Naive thymus-derived CD8-positive, alpha-beta T cell (primary cell): Measurements from ENCODE around the gene NFKB2. TPM values are rescaled to one million over a fixed set of nuclear protein-coding genes. Genes with fewer than 3 reads are reported as not detected.
A peak's percentile ranks its signal among the peaks of the same experiment; 100 is the strongest.

ENCODE experiments used
- ATAC-seq, 2 donors: fragments of 150-1000 bp; cut with Tn5 transposase in 1 of 2; sonication (Bioruptor Pico), chemical (Tn5 transposase) in 1 of 2; 1 replicate in 1 of 2; 2 replicates in 1 of 2; pipeline ENCODE4 v1.10.0; 2021; ENCODE audit warnings: mild to moderate bottlenecking in 2 of 2, moderate library complexity in 2 of 2
- POLR2A ChIA-PET: fragments of 350-600 bp; sonication (Branson Sonifier 250); formaldehyde crosslinking; loops from one replicate; lab custom pipeline; 2021; ENCODE audit warnings: antibody characterized with exemption; lab: Charles Lee
- DNase-seq, 10 donors: peaks; one replicate each; pipeline versions ENCODE4 v3.0.0 to v3.0.0-alpha.2; 2020 to 2022
- H3K27ac Mint-ChIP-seq, 10 donors: one replicate each; pipeline ENCODE4 v1.8.0; 2020 to 2022; ENCODE audit warnings: mild to moderate bottlenecking in 10 of 10, mixed read lengths in 10 of 10, moderate library complexity in 4 of 10, inconsistent platforms in 1 of 10
- H3K27me3 Mint-ChIP-seq, 5 donors: one replicate each; pipeline ENCODE4 v1.8.0; 2021 to 2022; ENCODE audit warnings: mixed read lengths in 5 of 5
- H3K36me3 Mint-ChIP-seq, 3 donors: one replicate each; pipeline ENCODE4 v1.8.0; 2020 to 2022; ENCODE audit warnings: mixed read lengths in 3 of 3, mild to moderate bottlenecking in 2 of 3, inconsistent platforms in 1 of 3
- H3K4me1 Mint-ChIP-seq, 4 donors: one replicate each; pipeline ENCODE4 v1.8.0; 2021 to 2022; ENCODE audit warnings: mixed read lengths in 4 of 4
- H3K4me3 Mint-ChIP-seq, 10 donors: one replicate each; pipeline ENCODE4 v1.8.0; 2020 to 2022; ENCODE audit warnings: mild to moderate bottlenecking in 10 of 10, mixed read lengths in 10 of 10, moderate library complexity in 6 of 10, inconsistent platforms in 1 of 10
- H3K9me3 Mint-ChIP-seq, 9 donors: one replicate each; pipeline ENCODE4 v1.8.0; 2020 to 2022; ENCODE audit warnings: mixed read lengths in 9 of 9, mild to moderate bottlenecking in 3 of 9, inconsistent platforms in 1 of 9, moderate library complexity in 1 of 9
- polyA plus RNA-seq, 3 donors: library from polyadenylated mRNA; unstranded; fragments of 300-500 nt; fragmentation: Illumina TruSeq; gene quantifications; one replicate each; pipeline ENCODE4 v1.2.3, GENCODE V29; 2021
- total RNA-seq, 8 experiments: library from RNA in 2 of 8; stranded (reverse) in 2 of 8; gene quantifications; one replicate each; pipeline ENCODE4 v1.2.3 and lab custom pipeline; 2021 to 2026

The NFKB2 gene
- total RNA-seq: 100 to 1,000 TPM; 111 to 123 TPM
- polyA plus RNA-seq: 10 to 100 TPM in 1 of 3 donors, 1 to 10 TPM in 2; 6.1 to 14.6 (median 9.1) TPM
- total RNA-seq (lab: John Stamatoyannopoulos, UW): 168 to 547 (median 372) reads per million in 6 experiments

DNA sequence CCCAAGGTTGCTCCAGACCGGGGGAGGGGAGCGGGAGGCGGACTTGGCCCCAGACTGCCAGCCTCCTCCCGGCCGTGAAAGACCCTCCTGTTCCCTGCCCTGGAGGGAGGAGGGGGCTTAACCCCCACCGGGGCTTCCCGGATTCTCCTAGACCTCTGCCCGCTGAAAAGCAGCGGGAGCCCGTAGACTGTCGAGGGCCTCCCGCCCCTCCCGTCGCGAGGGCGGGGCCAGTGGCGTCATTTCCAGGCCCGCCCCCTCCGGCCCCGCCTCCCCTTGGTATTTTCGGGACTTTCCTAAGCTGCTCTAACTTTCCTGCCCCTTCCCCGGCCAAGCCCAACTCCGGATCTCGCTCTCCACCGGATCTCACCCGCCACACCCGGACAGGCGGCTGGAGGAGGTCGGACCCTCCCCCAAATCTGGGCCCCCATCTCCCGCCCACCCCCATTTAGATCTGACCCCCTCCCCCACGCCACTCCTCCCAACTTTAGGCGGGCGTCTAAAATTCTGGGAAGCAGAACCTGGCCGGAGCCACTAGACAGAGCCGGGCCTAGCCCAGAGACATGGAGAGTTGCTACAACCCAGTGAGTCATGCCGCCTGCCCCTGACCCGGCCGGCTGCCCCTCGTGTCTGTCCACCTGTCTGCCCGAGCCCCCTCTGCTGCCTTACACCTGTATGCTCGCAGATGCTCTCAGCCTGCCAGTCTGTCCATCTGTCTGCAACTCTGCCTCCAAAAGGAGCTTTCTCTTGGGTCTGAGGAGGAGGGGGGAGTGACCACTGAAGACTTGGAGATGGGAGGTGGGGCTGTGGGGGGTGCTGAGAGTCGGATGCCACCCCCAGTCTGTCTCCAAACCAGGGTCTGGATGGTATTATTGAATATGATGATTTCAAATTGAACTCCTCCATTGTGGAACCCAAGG, at the start of gene NFKB2:
Gene NFKB2 (plus strand): TSS at position 306 of the 917 bp plus-strand sequence. CDS start 255 bp downstream, at position 561.
- Mint-ChIP-seq H3K36me3 (peaks cover 0 to 31% (median 0%) of the 10 kb centered on the region in 3 donors), H3K4me1 (peaks cover 15 to 59% (median 49%) of the 10 kb centered on the region in 4 donors), H3K27me3 (no peaks in the 10 kb centered on the region), H3K27ac (peak within 1 kb of the TSS; percentile 92 to 100 (median 100)), H3K4me3 (peak within 1 kb of the TSS; percentile 93 to 98 (median 96)), H3K9me3 (no peaks in the 10 kb centered on the region)
- POLR2A ChIA-PET: interaction anchor here (0.8 to 8.9 kb wide), 21 partner anchors 9 to 249 kb away, joined by 3 to 102 read pairs (median 8); partner anchors contain the start of genes ACTR1A, C10orf95, CUEDC2 and FBXL15
- ATAC-seq (peak; percentile 28 to 38), DNase-seq (peak; percentile 82 to 95 (median 92))

DNA sequence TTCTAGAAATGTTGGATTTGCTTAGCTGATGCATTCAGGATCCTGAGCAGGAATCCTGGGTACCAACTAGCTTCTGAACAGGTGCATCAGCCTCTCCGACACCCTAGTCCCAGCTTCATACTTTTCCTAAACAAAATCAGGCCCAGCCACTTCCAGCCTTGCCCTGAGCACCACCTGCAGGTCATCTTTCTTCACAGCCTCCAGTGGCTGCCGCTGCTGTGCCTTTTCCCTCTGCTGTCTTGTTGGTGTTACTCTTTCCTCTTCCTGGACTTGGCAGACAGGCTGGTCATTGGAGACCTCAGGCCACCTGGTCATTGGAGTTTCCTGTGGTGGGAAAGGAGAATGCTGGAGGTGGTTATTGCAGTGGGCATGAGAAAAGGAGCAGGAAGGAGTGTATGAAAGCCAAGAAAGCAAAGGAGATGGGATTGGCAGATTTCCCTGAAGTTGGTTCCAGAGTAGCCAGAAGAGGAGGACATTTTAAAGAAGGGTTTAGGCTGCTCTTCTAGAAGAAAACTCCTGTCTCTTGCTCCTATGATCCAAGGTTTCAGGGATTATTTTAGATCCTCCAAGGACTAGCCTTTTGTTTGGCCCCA, 48.2 kb upstream of the NFKB2 start:
- DNase-seq: no peak
- no peak overlapping the region for H3K4me3 Mint-ChIP-seq

DNA sequence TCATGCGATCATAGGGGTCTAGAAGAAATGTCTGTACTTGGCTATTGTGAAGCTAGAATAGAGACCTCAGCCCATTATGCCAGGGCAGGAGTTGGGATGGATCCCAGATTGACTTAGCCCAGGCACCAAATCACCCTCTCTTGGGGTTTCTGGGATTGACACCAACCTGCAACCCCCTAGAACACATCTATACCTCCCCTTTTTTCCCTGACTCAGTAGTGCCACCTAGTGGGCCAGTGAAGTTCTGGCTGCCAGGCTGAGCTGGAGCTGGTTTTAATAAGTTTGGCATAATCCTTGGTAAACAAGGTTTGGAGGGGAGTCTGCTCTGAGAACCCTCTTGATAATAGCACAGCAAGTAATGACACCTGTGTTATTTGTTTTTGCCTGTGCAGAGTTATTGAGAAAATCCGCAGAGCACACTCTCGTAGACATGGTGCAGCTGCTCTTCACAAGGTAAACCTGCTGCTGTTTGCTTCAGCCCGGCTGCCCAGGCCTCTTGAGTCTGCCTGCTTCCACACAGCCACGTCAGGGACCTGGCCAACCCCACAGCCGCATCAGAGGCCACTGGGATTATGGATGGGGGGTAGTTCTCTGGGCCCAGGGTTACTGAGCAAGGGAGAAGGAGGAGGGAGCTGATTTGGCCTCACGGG, 43.3 kb upstream of the NFKB2 start:
- DNase-seq: peak; percentile 51 to 83 (median 69)
- H3K36me3 Mint-ChIP-seq: peaks cover 0 to 76% (median 14%) of the 10 kb centered on the region in 3 donors
- H3K27ac Mint-ChIP-seq: no peak overlapping the region
- no peaks in the 10 kb centered on the region for H3K27me3 Mint-ChIP-seq
- peaks cover 0 to 5% (median 0%) of the 10 kb centered on the region in 4 donors for H3K4me1 Mint-ChIP-seq
- POLR2A ChIA-PET: interaction anchor here (0.6 to 2.5 kb wide), 3 partner anchors 12 to 125 kb away, joined by 3 to 15 read pairs (median 3); no protein-coding TSS in a partner anchor
- no peak overlapping the region for H3K4me3 Mint-ChIP-seq
- ATAC-seq: peak; percentile 77 to 88
- H3K9me3 Mint-ChIP-seq: no peaks in the 10 kb centered on the region

More for the DNA sequence above, 48.2 kb upstream of the NFKB2 start:
- POLR2A ChIA-PET: no interaction called here
- Mint-ChIP-seq H3K4me1 (peaks cover 0 to 1% (median 0%) of the 10 kb centered on the region in 4 donors), H3K9me3 (no peaks in the 10 kb centered on the region), H3K36me3 (peaks cover 0 to 69% (median 4%) of the 10 kb centered on the region in 3 donors), H3K27ac (peak overlapping the region in 3 of 10 donors; percentile 12 to 79 (median 65)), H3K27me3 (no peaks in the 10 kb centered on the region)
- no peak for ATAC-seq

DNA sequence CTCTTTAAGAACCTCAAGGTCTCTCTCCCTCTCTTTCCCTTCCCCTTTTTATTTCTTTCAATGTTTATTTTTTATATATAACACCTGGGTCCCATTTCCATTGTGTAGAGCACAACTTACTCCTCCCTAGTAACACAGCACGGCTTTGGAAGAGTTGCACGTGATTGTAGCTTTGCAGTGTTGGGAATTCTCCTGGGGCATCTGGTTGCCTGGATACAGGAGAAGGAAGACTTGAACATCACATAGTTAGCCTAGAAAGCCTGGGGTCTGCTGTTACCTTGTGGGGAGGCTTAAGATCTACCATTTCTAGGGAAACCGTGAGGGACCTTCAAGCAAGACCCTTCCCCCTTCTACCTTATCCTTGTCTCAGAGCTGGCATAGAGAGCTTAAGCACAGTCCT, 41.1 kb upstream of the NFKB2 start:
- ATAC-seq (no peak), DNase-seq (no peak)
- Mint-ChIP-seq H3K9me3 (no peaks in the 10 kb centered on the region), H3K27ac (no peak overlapping the region), H3K27me3 (no peaks in the 10 kb centered on the region), H3K36me3 (peaks cover 4 to 82% (median 20%) of the 10 kb centered on the region in 3 donors), H3K4me1 (peaks cover 0 to 7% (median 0%) of the 10 kb centered on the region in 4 donors), H3K4me3 (no peak overlapping the region)
- POLR2A ChIA-PET: interaction anchor here (0.6 to 0.7 kb wide), 2 partner anchors 145 to 853 kb away, joined by 3 to 5 read pairs; no protein-coding TSS in a partner anchor

GRCh38 chr10:102358712-102359382, 36.7 kb upstream of the NFKB2 start:
- Mint-ChIP-seq H3K36me3 (peaks cover 8 to 98% (median 39%) of the 10 kb centered on the region in 3 donors), H3K27ac (no peak overlapping the region), H3K27me3 (no peaks in the 10 kb centered on the region), H3K4me3 (no peak overlapping the region), H3K4me1 (peaks cover 0 to 5% (median 0%) of the 10 kb centered on the region in 4 donors), H3K9me3 (no peaks in the 10 kb centered on the region)
- POLR2A ChIA-PET: interaction anchor here (0.7 kb wide), 1 partner anchor 140 kb away, joined by 4 read pairs; no protein-coding TSS in a partner anchor
- DNase-seq (no peak), ATAC-seq (no peak)

DNA sequence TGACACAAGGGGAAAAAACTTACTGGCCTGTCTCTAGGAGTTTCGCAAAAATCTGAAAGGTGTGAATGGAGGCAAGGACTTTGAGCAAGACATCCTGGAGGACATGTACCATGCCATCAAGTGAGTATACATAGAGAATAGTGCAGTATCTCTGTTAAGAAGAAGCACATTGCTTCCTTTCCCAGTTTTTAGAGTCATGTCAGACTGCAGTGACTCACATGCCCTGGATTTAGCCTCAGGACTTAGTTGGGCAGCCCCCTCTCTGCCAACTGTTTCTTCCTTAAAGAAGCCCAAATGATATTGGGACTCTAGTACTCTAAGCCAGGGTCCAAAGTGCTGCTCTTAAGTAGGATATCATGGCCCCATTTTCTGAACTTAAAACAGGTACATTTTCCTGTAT, 28.1 kb upstream of the NFKB2 start:
- peak overlapping the region in 1 of 10 donors; percentile 16 for H3K27ac Mint-ChIP-seq
- no peaks in the 10 kb centered on the region for H3K4me1 Mint-ChIP-seq
- H3K36me3 Mint-ChIP-seq: peaks cover 2 to 90% (median 57%) of the 10 kb centered on the region in 3 donors
- H3K27me3 Mint-ChIP-seq: no peaks in the 10 kb centered on the region
- ATAC-seq (no peak), DNase-seq (no peak)
- H3K9me3 Mint-ChIP-seq: no peaks in the 10 kb centered on the region
- POLR2A ChIA-PET: no interaction called here
- H3K4me3 Mint-ChIP-seq: no peak overlapping the region

DNA sequence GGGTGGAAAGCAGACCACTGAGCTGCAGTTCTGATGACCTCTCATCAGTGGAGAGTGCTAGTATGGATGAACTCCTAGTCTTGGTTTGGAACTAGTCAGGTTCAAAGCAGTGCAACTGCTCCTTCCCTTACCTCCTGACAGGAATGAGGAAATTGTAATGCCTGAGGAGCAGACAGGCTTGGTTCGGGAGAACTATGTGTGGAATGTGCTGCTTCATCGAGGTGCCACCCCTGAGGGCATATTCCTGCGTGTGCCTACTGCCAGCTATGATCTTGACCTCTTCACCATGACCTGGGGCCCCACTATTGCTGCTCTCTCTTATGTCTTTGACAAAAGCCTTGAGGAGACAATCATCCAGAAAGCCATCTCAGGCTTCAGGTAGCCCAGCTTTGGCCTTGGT, 27.4 kb upstream of the NFKB2 start:
- H3K27ac Mint-ChIP-seq: peak overlapping the region in 1 of 10 donors; percentile 44
- peaks cover 5 to 90% (median 57%) of the 10 kb centered on the region in 3 donors for H3K36me3 Mint-ChIP-seq
- H3K9me3 Mint-ChIP-seq: no peaks in the 10 kb centered on the region
- no peaks in the 10 kb centered on the region for H3K4me1 Mint-ChIP-seq
- POLR2A ChIA-PET: no interaction called here
- H3K4me3 Mint-ChIP-seq: no peak overlapping the region
- no peak for ATAC-seq
- no peaks in the 10 kb centered on the region for H3K27me3 Mint-ChIP-seq
- DNase-seq: no peak

DNA sequence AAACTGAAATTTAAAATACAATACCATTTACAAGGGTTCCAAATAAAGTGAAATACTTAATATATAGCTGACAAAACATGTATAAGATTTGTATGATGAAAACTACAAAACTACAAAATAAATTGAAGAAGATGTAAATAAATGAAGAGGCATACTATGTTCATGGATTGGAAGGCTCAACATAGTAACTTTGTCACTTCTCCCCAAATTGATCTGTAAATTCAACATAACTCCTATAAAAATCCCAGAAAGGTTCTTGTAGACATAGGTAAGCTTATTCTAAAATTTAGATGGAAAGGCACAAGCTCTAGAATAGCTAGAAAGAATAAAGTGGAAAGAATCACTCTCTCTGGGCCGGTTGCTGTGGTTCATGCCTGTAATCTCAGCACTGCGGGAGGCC, 24.2 kb upstream of the NFKB2 start:
- Mint-ChIP-seq H3K27me3 (no peaks in the 10 kb centered on the region), H3K4me1 (no peaks in the 10 kb centered on the region), H3K4me3 (no peak overlapping the region), H3K27ac (peak overlapping the region in 2 of 10 donors; percentile 17 to 19), H3K9me3 (no peaks in the 10 kb centered on the region), H3K36me3 (peaks cover 5 to 84% (median 45%) of the 10 kb centered on the region in 3 donors)
- DNase-seq (no peak), ATAC-seq (no peak)
- POLR2A ChIA-PET: no interaction called here

- H3K36me3 Mint-ChIP-seq: peaks cover 5 to 82% (median 36%) of the 10 kb centered on the region in 3 donors
- peak overlapping the region in 1 of 10 donors; percentile 39 for H3K27ac Mint-ChIP-seq
- POLR2A ChIA-PET: interaction anchor here (0.5 kb wide), 1 partner anchor 488 kb away, joined by 3 read pairs; no protein-coding TSS in a partner anchor
- ATAC-seq (no peak), DNase-seq (peak in 1 of 10 donors; percentile 11)
- H3K9me3 Mint-ChIP-seq: no peaks in the 10 kb centered on the region
- no peak overlapping the region for H3K4me3 Mint-ChIP-seq
- no peaks in the 10 kb centered on the region for H3K4me1 Mint-ChIP-seq
- no peaks in the 10 kb centered on the region for H3K27me3 Mint-ChIP-seq
Measured at GRCh38 chr10:102375250-102375649, 20.3 kb upstream of the NFKB2 start.

DNA sequence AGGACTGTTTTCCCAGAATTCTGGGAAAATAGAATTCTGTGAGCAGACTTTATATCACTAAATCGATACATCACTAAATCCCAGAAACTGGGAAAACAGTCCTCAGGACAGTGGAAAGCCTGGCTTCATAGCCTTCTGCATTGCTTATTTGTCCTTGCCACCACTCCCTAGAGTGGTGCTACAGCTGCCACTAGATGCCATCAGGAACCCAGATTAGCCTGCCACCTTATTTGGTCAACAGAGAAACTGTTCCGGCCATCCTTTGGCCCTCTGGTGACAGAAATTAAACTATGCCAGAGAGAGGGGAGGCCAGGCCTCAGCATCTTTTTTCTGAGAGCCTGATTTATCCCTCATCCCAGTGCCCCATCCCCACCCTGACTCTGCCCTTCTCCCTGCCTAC, 19.6 kb upstream of the NFKB2 start:
- Mint-ChIP-seq H3K4me1 (no peaks in the 10 kb centered on the region), H3K27ac (no peak overlapping the region), H3K9me3 (no peaks in the 10 kb centered on the region), H3K4me3 (no peak overlapping the region), H3K36me3 (peaks cover 5 to 82% (median 36%) of the 10 kb centered on the region in 3 donors), H3K27me3 (no peaks in the 10 kb centered on the region)
- DNase-seq (no peak), ATAC-seq (no peak)
- POLR2A ChIA-PET: no interaction called here

DNA sequence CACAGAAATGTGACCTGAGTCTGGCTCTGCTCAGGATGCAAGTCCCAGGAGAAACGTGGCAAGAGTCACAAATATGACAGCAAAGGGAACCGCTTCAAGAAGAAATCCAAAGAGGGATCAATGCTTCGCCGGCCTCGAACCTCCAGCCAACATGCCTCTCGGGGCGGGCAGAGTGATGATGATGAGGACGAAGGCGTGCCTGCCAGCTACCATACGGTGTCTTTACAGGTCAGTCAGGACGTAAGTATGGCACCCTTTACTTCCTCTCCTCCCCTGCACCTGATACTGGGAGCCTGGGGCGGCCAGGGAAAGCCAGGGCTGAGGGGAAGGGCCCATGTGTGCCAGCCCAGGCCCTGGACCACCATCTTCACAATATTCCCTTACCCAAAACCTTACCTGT, 18.6 kb upstream of the NFKB2 start:
- H3K27ac Mint-ChIP-seq: no peak overlapping the region
- H3K4me3 Mint-ChIP-seq: no peak overlapping the region
- no peak for ATAC-seq
- POLR2A ChIA-PET: no interaction called here
- peaks cover 5 to 82% (median 32%) of the 10 kb centered on the region in 3 donors for H3K36me3 Mint-ChIP-seq
- H3K9me3 Mint-ChIP-seq: no peaks in the 10 kb centered on the region
- no peaks in the 10 kb centered on the region for H3K27me3 Mint-ChIP-seq
- DNase-seq: no peak
- no peaks in the 10 kb centered on the region for H3K4me1 Mint-ChIP-seq
